Endothelial cell of umbilical vein (primary cell): ENCODE measurements around the gene PRDM2. TPM values are rescaled to one million over a fixed set of nuclear protein-coding genes. Genes with fewer than 3 reads are reported as not detected.
"Not testable (repeated sequence)": the region's sequence is repeated elsewhere in the genome, so short reads cannot be mapped to it uniquely, and the experiment has no call there.

Experiments
- BruUV-seq: library from RNA; stranded (reverse); fragments of 400-500 nt; replicated peaks from 2 replicates; lab custom pipeline; 2021; lab: Mats Ljungman, UMichigan
- CTCF ChIA-PET: fragments of 300-600, 350-600 bp; sonication (Branson Sonifier 250); formaldehyde crosslinking; loops from one replicate; lab custom pipeline; 2021; ENCODE audit warnings: antibody characterized with exemption, inconsistent platforms; lab: Charles Lee
- POLR2A ChIA-PET: fragments of 300-600, 350-600 bp; sonication (Branson Sonifier 250); formaldehyde crosslinking; loops from one replicate; lab custom pipeline; 2021; ENCODE audit warnings: antibody characterized with exemption, inconsistent platforms; lab: Charles Lee
- DNase-seq: peaks from one replicate; pipeline ENCODE4 v3.0.0-alpha.2; 2011; ENCODE audit warnings: low read depth, low spot score
- FAIRE-seq: peaks from 2 replicates; lab custom pipeline; 2011; peaks lifted over from hg19 to GRCh38; lab: Jason Lieb, UNC
- H2AFZ ChIP-seq: 2 replicates; pipeline ENCODE4 v1.6.0; 2012; ENCODE audit warnings: low read depth, low read length, control low read depth, inconsistent platforms
- H3K27ac ChIP-seq: 2 replicates; pipeline ENCODE4 v1.5.1; 2011; ENCODE audit warnings: low read depth, mild to moderate bottlenecking, control low read depth, low read length, moderate library complexity; ENCODE audit not compliant: insufficient read depth
- H3K27me3 ChIP-seq, 2 experiments: 2 replicates each; pipeline versions ENCODE4 v1.6.0 to v1.6.1; 2011; ENCODE audit warnings: low read length in 2 of 2, mixed read lengths in 1 of 2; ENCODE audit not compliant: control insufficient read depth in 2 of 2, insufficient read depth in 2 of 2
- H3K36me3 ChIP-seq, 2 experiments: 2 replicates in 1 of 2; 3 replicates in 1 of 2; pipeline ENCODE4 v1.5.1; 2011; ENCODE audit warnings: low read length in 2 of 2, mild to moderate bottlenecking in 1 of 2, moderate library complexity in 1 of 2; ENCODE audit not compliant: control insufficient read depth in 2 of 2, insufficient read depth in 2 of 2; ENCODE audit errors: extremely low read depth in 1 of 2
- H3K4me1 ChIP-seq: 3 replicates; pipeline ENCODE4 v1.5.1; 2011; ENCODE audit warnings: mild to moderate bottlenecking, low read length; ENCODE audit not compliant: control insufficient read depth, insufficient read depth; ENCODE audit errors: extremely low read depth
- H3K4me2 ChIP-seq: 2 replicates; pipeline ENCODE4 v1.6.1; 2011; ENCODE audit warnings: low read length, control low read depth, mixed read lengths; ENCODE audit not compliant: insufficient read depth
- H3K4me3 ChIP-seq, 3 experiments: fragments of 200-600 bp in 1 of 3; sonication (generic), shearing (Covaris generic) in 1 of 3; replicated peaks in 1 of 3; 2 replicates each; pipeline ENCODE4 v1.5.1; 2011 to 2016; ENCODE audit warnings: control low read depth in 3 of 3, low read length in 3 of 3, mild to moderate bottlenecking in 2 of 3, inconsistent platforms in 1 of 3, low read depth in 1 of 3, moderate library complexity in 1 of 3; ENCODE audit not compliant: insufficient read depth in 1 of 3
- H3K79me2 ChIP-seq: 2 replicates; pipeline ENCODE4 v1.6.0; 2012; ENCODE audit warnings: low read length, inconsistent platforms; ENCODE audit not compliant: control insufficient read depth, insufficient read depth
- H3K9ac ChIP-seq: replicated peaks from 2 replicates; pipeline ENCODE3; 2011; ENCODE audit warnings: low read length, control low read depth; ENCODE audit not compliant: insufficient read depth; ENCODE audit errors: extremely low read depth
- H3K9me1 ChIP-seq: replicated peaks from 3 replicates; pipeline ENCODE4 v1.6.0; 2011; ENCODE audit warnings: mild to moderate bottlenecking, low read length; ENCODE audit not compliant: control insufficient read depth, insufficient read depth; ENCODE audit errors: extremely low read depth
- H3K9me3 ChIP-seq: replicated peaks from 2 replicates; pipeline ENCODE4 v1.5.1; 2012; ENCODE audit warnings: low read length, inconsistent platforms; ENCODE audit not compliant: control insufficient read depth, insufficient read depth
- H4K20me1 ChIP-seq: replicated peaks from 2 replicates; pipeline ENCODE3; 2011; ENCODE audit warnings: mild to moderate bottlenecking, low read length; ENCODE audit not compliant: control insufficient read depth, insufficient read depth; ENCODE audit errors: extremely low read depth
- CTCF ChIP-seq, 2 donors: IDR thresholded peaks; 1 replicate in 1 of 2; 2 replicates in 1 of 2; pipeline ENCODE4 v1.5.1; 2011; ENCODE audit warnings: low read length in 2 of 2, mild to moderate bottlenecking in 2 of 2, moderate library complexity in 2 of 2, control low read depth in 1 of 2, inconsistent platforms in 1 of 2, low read depth in 1 of 2; ENCODE audit not compliant: insufficient read depth in 1 of 2; ENCODE audit errors: extremely low read depth in 1 of 2
- EZH2 ChIP-seq: IDR thresholded peaks from 2 replicates; pipeline ENCODE4 v1.6.1; 2012; ENCODE audit warnings: borderline replicate concordance, low read depth, mild to moderate bottlenecking, moderate library complexity, low read length, inconsistent platforms; ENCODE audit not compliant: severe bottlenecking
- FOS ChIP-seq: IDR thresholded peaks from 2 replicates; pipeline ENCODE4 v1.6.1; 2011; ENCODE audit warnings: mild to moderate bottlenecking, low read length, moderate library complexity, borderline replicate concordance; ENCODE audit not compliant: insufficient read depth
- GATA2 ChIP-seq: IDR thresholded peaks from 2 replicates; pipeline ENCODE4 v1.7.0; 2011; ENCODE audit warnings: low read depth, mild to moderate bottlenecking, moderate library complexity, mixed read lengths, low read length; ENCODE audit not compliant: insufficient read length, insufficient read depth
- JUN ChIP-seq: IDR thresholded peaks from 2 replicates; pipeline ENCODE4 v1.6.1; 2011; ENCODE audit warnings: borderline replicate concordance, low read depth; ENCODE audit not compliant: insufficient read length, insufficient read depth
- MAX ChIP-seq: IDR thresholded peaks from 2 replicates; pipeline ENCODE4 v1.6.1; 2011; ENCODE audit not compliant: insufficient read depth, insufficient read length
- MYC ChIP-seq: IDR thresholded peaks from one replicate; pipeline ENCODE4 v1.6.1; 2011; ENCODE audit warnings: mild to moderate bottlenecking, low read depth, low read length
- POLR2A ChIP-seq: IDR thresholded peaks from 2 replicates; pipeline ENCODE4 v1.6.1; 2012; ENCODE audit warnings: low read depth, mild to moderate bottlenecking, control low read depth, low read length
- POLR2AphosphoS5 ChIP-seq: IDR thresholded peaks from 2 replicates; pipeline ENCODE4 v1.6.1; 2012; ENCODE audit warnings: low read depth, mild to moderate bottlenecking, control low read depth, low read length, moderate library complexity; ENCODE audit not compliant: insufficient read depth
- dilution Hi-C: fragments of 300-500 bp; cut with MboI; formaldehyde crosslinking; loops from one replicate; pipeline ENCODE4 v1.15.0; 2019; ENCODE audit warnings: low sequenced_read_pairs; ENCODE audit not compliant: extremely low pct_ligation_motif_present
- intact Hi-C: fragments of 100-400 bp; cut with micrococcal nuclease; formaldehyde crosslinking; loops from one replicate; pipeline ENCODE4 v1.10.0; 2022
- polyA plus RNA-seq, 4 experiments: library from polyadenylated mRNA; depleted of rRNA in 3 of 4; stranded (reverse) in 3 of 4; unstranded in 1 of 4; fragments of >200 nt; gene quantifications; 2 replicates each; pipeline versions ENCODE4 v1.2.1 to v1.2.3, GENCODE V29; 2011 to 2012; ENCODE audit warnings: missing spikeins in 1 of 4
- total RNA-seq: library from RNA; stranded (reverse); gene quantifications from 2 replicates; pipeline ENCODE4 v1.2.3, GENCODE V29; 2021

The PRDM2 gene
- total and polyA plus RNA-seq, 2 donors (not counting 3 experiments of a cell fraction or from before 2014, with no cell fraction given): 11.3 to 35.7 TPM

- no peak overlapping the region for H3K4me3 ChIP-seq
- H2AFZ ChIP-seq: no peak overlapping the region
- no peaks in the 10 kb centered on the region for H3K36me3 ChIP-seq
- ChIA-PET POLR2A (no interaction called here), CTCF (interaction anchor here (1.1 kb wide), 1 partner anchor 38 kb away, joined by 3 read pairs; no protein-coding TSS in a partner anchor)
- BruUV-seq: no TSS peak
- no peak overlapping the region for H3K27ac ChIP-seq
- TF ChIP-seq MAX: no peak
- no peak for TF ChIP-seq JUN
- TF ChIP-seq EZH2: no peak
- TF ChIP-seq POLR2A: no peak
- TF ChIP-seq CTCF (IDR thresholded peaks at IDR 0.05; ENCODE audit: extremely low read depth in 1 of 2, insufficient read depth in 1 of 2, low read depth in 1 of 2, low read length in 2 of 2): no peak
- no peak for TF ChIP-seq GATA2
- TF ChIP-seq FOS: no peak
- TF ChIP-seq POLR2AphosphoS5: no peak
- TF ChIP-seq MYC: no peak
- H4K20me1 ChIP-seq: no peaks in the 10 kb centered on the region
- H3K9me1 ChIP-seq: no peaks in the 10 kb centered on the region
- no peak overlapping the region for H3K4me2 ChIP-seq
- no peaks in the 10 kb centered on the region for H3K27me3 ChIP-seq
- H3K9ac ChIP-seq: no peak overlapping the region
- H3K9me3 ChIP-seq: no peaks in the 10 kb centered on the region
- FAIRE-seq (no peak), DNase-seq (no peak)
- H3K4me1 ChIP-seq: no peaks in the 10 kb centered on the region
- dilution Hi-C loops: no loop called here
- no peaks in the 10 kb centered on the region for H3K79me2 ChIP-seq
- intact Hi-C loops: no loop called here
These were observed 12.8 kb upstream of the PRDM2 start for GRCh38 chr1:13687151-13687715.

GRCh38 chr1:13693094-13693493, 6.9 kb upstream of the PRDM2 start:
- POLR2A ChIA-PET, H3K36me3 ChIP-seq, BruUV-seq, H2AFZ ChIP-seq, H3K79me2 ChIP-seq, H3K9me1 ChIP-seq, FAIRE-seq, DNase-seq, H3K4me1 ChIP-seq, H3K9ac ChIP-seq, dilution Hi-C loops, H4K20me1 ChIP-seq, H3K27ac ChIP-seq, H3K9me3 ChIP-seq, H3K4me3 ChIP-seq, intact Hi-C loops, H3K27me3 ChIP-seq, H3K4me2 ChIP-seq: not testable (repeated sequence)
- CTCF ChIA-PET: interaction anchor here (1.3 kb wide), 1 partner anchor 10 kb away, joined by 3 read pairs; no protein-coding TSS in a partner anchor
